GM19193 (cell line): Measurements from ENCODE around the gene PPP2CA.

ENCODE experiments used
- POLR2A ChIP-seq: IDR thresholded peaks from 4 replicates; pipeline ENCODE4 v1.6.1; 2011; ENCODE audit not compliant: insufficient read depth, insufficient read length; ENCODE audit errors: extremely low read depth

PPP2CA gene

GRCh38 chr5:134223406-134224248 lies 2.2 kb downstream of the PPP2CA start:
- TF ChIP-seq POLR2A: no peak

DNA sequence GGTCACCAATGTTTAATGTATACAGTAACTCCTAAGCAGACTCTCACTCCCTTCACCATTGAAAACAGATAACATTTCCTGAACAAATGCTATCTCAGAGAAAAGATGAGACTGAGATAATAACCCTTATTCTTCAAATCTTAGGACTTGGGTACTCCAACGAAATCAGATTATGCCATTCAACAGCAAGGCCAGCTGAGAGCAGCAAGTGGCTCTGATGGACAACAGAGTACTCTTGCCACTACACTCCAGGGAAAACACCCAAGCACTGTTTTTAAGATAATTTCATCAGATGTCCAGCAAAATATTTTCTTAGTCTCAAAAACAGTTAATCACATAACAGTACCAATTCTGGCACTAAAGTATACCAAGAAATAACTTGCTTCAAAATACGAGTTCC lies 10.1 kb downstream of the PPP2CA start:
- no peak for TF ChIP-seq POLR2A

DNA sequence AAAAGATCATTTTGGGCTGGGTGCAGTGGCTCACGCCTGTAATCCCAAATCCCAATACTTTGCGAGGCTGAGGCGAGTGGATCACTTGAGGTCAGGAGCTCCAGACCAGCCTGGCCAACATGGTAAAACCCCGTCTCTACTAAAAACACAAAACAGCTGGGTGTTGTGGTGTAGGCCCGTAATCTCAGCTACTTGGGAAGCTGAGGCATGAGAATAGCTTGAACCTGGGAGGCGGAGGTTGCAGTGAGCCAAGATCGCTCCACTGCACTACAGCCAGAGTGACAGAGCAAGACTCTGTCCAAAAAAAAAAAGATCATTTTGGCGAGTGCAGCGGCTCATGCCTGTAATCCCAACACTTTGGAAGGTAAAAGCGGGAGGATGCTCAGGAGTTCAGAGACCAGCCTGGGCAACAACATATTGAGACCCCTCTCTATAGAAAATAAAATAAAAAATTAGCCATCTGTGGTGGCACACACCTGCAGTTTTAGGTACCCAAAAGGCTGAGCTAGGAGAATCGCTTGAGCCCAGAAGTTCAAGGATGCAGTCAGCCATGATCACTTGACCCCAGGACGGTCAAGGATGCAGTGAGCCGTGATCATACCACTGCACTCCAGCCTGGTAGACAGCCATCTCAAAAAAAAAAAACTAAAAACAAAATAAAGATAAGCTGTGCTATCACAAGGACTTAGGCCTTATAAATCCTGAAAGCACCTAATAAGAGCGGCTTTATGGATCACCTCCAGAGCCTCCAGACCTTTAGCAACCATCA lies 16.2 kb downstream of the PPP2CA start:
- TF ChIP-seq POLR2A: no peak

DNA sequence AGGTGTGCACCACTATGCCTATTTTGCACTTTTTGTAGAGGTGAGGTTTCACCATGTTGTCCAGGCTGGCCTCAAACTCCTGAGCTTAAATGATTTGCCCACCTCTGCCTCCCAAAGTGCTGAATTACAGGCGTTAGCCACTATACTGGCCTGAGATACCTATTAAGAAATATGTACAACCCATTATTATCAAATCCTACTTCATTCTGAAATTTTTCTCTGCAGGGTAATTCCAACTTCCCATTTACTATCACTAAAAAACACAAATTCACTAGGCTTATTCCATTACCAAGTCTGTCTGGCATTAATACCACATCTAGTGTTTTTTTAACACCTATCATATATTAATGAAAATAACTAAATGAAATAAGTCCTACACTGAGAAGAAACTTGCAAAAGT lies 18.2 kb downstream of the PPP2CA start:
- TF ChIP-seq POLR2A: no peak

GRCh38 chr5:134206627-134207160 lies 19.2 kb downstream of the PPP2CA start:
- TF ChIP-seq POLR2A: no peak

DNA sequence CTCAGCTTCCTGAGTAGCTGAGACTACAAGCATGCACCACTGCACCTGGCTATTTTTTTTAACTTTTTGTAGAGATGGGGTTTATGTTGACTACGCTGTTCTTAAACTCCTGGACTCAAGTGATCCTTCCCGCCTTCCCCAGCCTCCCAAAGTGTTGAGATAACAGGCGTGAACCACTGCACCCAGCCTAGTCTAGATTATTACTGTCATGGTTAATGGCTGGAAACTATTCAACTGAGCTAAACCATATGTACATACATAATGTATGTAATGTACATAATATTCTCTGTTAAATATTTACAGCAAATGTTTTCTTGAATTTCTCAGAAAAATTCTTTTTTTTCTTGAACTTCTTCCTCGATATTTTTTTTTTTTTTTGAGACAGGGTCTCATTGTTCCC lies 21.3 kb downstream of the PPP2CA start:
- TF ChIP-seq POLR2A: no peak

DNA sequence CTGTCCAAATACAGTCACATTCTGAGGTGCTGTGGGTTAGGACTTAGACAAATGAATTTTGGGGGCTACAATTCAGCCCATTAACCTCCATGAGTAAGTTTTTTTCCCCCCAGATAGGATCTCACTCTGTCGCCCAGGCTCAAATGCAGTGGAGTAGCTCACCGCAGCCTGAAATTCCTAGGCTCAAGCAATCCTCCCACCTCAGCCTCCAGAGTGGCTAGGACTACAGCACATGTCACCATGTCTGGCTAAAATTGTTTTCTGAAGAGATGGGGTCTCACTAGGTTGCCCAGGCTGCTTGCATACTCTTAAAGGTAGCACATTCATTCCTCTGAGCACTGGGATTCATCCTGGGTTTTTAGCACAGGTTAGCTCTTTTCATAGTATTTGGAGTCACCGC lies 22.2 kb downstream of the PPP2CA start:
- no peak for TF ChIP-seq POLR2A

GRCh38 chr5:134195666-134196065 lies 30.2 kb downstream of the PPP2CA start:
- TF ChIP-seq POLR2A: no peak

DNA sequence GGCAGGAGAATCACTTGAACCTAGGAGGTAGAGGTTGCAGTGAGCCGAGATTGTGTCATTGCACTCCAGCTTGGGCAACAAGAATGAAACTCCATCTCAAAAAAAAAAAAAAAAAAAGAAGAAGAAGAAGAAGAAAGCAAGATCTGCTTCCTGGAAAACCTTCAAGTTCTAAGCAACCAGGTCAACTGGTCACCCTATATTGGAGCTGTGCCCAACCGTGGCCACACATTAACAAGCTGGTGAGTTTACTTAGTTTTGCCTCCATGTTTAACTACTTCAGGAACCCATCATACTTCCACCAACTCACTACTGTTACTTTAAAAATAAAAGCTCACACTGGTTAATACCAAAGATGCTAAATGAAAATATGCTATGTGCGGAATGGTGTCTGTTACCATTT lies 36.8 kb downstream of the PPP2CA start:
- TF ChIP-seq POLR2A: no peak

GRCh38 chr5:134188092-134188491 lies 37.8 kb downstream of the PPP2CA start:
- no peak for TF ChIP-seq POLR2A

- TF ChIP-seq POLR2A: no peak
Observed at GRCh38 chr5:134184155-134185135, 41.4 kb downstream of the PPP2CA start.

DNA sequence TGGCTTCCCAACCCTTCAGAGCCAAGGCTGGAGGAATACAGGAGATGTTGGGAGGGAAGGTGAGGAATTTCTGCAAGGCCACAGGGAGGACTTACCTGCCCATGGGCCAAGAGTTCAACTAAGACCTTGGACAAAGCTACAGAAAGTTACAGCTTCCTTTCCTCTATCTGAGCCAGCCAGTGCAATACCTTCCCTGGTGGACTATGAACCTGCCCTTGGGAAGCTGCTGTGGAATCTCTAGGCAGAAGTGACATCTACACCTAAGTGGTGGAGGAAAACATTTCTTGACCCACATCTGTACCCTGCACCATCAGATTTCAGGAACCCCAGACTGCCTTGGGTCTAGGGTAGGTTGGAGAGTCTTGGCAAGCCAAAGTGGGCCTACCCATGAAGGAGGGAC lies 42.4 kb downstream of the PPP2CA start:
- no peak for TF ChIP-seq POLR2A

DNA sequence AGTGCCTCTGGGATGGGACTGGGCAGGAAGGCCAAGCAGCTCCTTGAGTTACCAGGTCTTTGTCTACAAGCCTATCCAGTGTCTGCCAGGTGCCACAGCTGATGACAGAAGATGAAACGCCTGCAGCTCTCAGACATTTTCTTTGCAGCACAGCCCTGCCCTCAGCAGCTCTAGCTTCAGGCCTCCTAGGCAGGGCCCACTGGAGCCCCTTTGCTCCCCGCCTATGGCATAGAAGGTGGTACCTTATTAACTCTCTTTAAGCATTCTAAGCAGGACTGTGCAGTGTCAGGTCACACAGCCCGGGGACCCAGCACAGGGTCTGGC lies 47.8 kb downstream of the PPP2CA start:
- TF ChIP-seq POLR2A: no peak

DNA sequence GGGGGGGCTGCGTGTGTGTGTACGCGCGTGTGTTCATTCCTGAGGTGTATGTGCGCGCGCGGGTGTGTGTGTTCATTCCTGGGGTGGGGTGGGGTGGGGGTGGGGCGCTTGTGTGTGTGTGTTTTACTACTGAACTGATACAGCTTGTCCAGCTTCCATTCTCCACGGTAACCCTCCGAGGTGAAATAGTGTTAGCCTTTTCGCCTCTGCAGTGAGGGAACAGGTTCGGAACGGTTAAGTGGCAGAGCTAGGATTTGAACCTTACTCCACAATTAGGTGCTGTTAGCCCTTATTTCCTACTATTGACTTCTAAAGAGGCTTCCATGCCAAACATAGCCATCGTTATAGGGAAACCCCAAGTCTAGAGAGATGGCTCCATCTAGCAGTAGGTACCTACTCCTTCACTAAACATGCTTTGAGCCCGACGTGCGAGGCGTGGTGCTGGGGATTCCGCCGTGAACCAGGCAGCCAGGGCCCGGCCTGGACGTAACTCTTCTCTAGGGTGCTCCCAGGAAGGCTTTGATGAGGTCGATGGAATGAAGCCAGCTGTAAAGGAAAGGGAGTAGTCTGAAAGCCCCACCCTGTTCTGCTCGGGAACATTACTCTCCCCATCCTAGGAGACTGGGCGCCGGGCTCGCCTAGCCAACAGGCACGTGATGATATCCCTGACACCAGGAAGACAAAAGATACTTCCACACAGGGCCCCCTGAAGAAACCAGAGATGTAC lies 48.3 kb downstream of the PPP2CA start:
- no peak for TF ChIP-seq POLR2A
